ENCODE measurements around the gene BMPR1A.

BMPR1A gene

GRCh38 chr10:86769991-86770390, 13.6 kb downstream of the BMPR1A start:
- no peak for TF ChIP-seq CTCF (IDR thresholded peaks at IDR 0.05; ENCODE audit: low read depth, low read length, missing control alignments)
- H3K4me3 ChIP-seq (ENCODE audit: low read depth, low read length): no peak overlapping the region
- no peak for DNase-seq (ENCODE audit: low read depth)
- in situ Hi-C loops (cut with HindIII; ENCODE audit: low sequenced_read_pairs): no loop called here

- in situ Hi-C loops (cut with HindIII; ENCODE audit: low sequenced_read_pairs): no loop called here
- no peak for TF ChIP-seq CTCF (IDR thresholded peaks at IDR 0.05; ENCODE audit: low read depth, low read length, missing control alignments)
- no peak overlapping the region for H3K4me3 ChIP-seq (ENCODE audit: low read depth, low read length)
- DNase-seq (ENCODE audit: low read depth): no peak
Observed at GRCh38 chr10:86770412-86770960, 14.1 kb downstream of the BMPR1A start.

GRCh38 chr10:86773498-86773897, 17.1 kb downstream of the BMPR1A start:
- in situ Hi-C loops (cut with HindIII; ENCODE audit: low sequenced_read_pairs): no loop called here
- no peak overlapping the region for H3K4me3 ChIP-seq (ENCODE audit: low read depth, low read length)
- DNase-seq (ENCODE audit: low read depth): no peak
- no peak for TF ChIP-seq CTCF (IDR thresholded peaks at IDR 0.05; ENCODE audit: low read depth, low read length, missing control alignments)

- DNase-seq (ENCODE audit: low read depth): no peak
- no peak for TF ChIP-seq CTCF (IDR thresholded peaks at IDR 0.05; ENCODE audit: low read depth, low read length, missing control alignments)
Observed at GRCh38 chr10:86775056-86775869, 18.8 kb downstream of the BMPR1A start.

GRCh38 chr10:86775870-86776180, 19.4 kb downstream of the BMPR1A start:
- no peak for TF ChIP-seq CTCF (IDR thresholded peaks at IDR 0.05; ENCODE audit: low read depth, low read length, missing control alignments)
- DNase-seq (ENCODE audit: low read depth): no peak
- in situ Hi-C loops (cut with HindIII; ENCODE audit: low sequenced_read_pairs): no loop called here
- no peak overlapping the region for H3K4me3 ChIP-seq (ENCODE audit: low read depth, low read length)

More at GRCh38 chr10:86775056-86775869, 18.8 kb downstream of the BMPR1A start:
- in situ Hi-C loops (cut with HindIII; ENCODE audit: low sequenced_read_pairs): no loop called here
- no peak overlapping the region for H3K4me3 ChIP-seq (ENCODE audit: low read depth, low read length)

GRCh38 chr10:86779220-86780017, 23.0 kb downstream of the BMPR1A start:
- in situ Hi-C loops (cut with HindIII; ENCODE audit: low sequenced_read_pairs): no loop called here
- no peak overlapping the region for H3K4me3 ChIP-seq (ENCODE audit: low read depth, low read length)
- DNase-seq (ENCODE audit: low read depth): no peak
- no peak for TF ChIP-seq CTCF (IDR thresholded peaks at IDR 0.05; ENCODE audit: low read depth, low read length, missing control alignments)
